IMR-90 (cell line): ENCODE data around the gene LAP3. TPM values are rescaled to one million over a fixed set of nuclear protein-coding genes. Genes with fewer than 3 reads are reported as not detected.

Experiments used
- ATAC-seq: fragments of 200-7000 bp; cut with Tn5 transposase; 2 replicates; pipeline ENCODE4 v1.9.1; 2020; ENCODE audit warnings: low read depth, mild to moderate bottlenecking, moderate library complexity
- BruUV-seq: library from RNA; stranded (reverse); fragments of 400-500 nt; replicated peaks from 2 replicates; lab custom pipeline; 2021; lab: Mats Ljungman, UMichigan
- CTCF ChIA-PET: fragments of 300-600 bp; formaldehyde crosslinking; extraction: SDS; loops from one replicate; lab custom pipeline; 2021; ENCODE audit warnings: antibody characterized with exemption; lab: Yijun Ruan, JAX
- POLR2A ChIA-PET: fragments of 300-600 bp; sonication (Branson Sonifier 250); formaldehyde crosslinking; loops from one replicate; lab custom pipeline; 2022; ENCODE audit warnings: antibody characterized with exemption; ENCODE audit not compliant: unreplicated experiment; lab: Charles Lee
- DNase-seq: peaks from one replicate; pipeline ENCODE4 v3.0.0; 2013
- H2AFZ ChIP-seq: replicated peaks from 2 replicates; pipeline ENCODE3; 2013; ENCODE audit warnings: low read length, mild to moderate bottlenecking; ENCODE audit not compliant: poor library complexity
- H2AK5ac ChIP-seq: 2 replicates; pipeline ENCODE4 v1.6.1; 2013; ENCODE audit warnings: low read depth, low read length, inconsistent platforms
- H2AK9ac ChIP-seq: replicated peaks from 2 replicates; pipeline ENCODE3; 2013; ENCODE audit warnings: mild to moderate bottlenecking, low read depth, low read length, moderate library complexity; ENCODE audit not compliant: poor library complexity
- H2BK120ac ChIP-seq: 2 replicates; pipeline ENCODE4 v1.6.1; 2013; ENCODE audit warnings: low read depth, low read length, inconsistent platforms
- H2BK15ac ChIP-seq: 3 replicates; pipeline ENCODE4 v1.6.1; 2013; ENCODE audit warnings: low read depth, low read length, inconsistent platforms
- H2BK20ac ChIP-seq: 2 replicates; pipeline ENCODE4 v1.6.1; 2013; ENCODE audit warnings: low read depth, mild to moderate bottlenecking, inconsistent platforms, low read length, moderate library complexity
- H2BK5ac ChIP-seq: 2 replicates; pipeline ENCODE4 v1.6.1; 2013; ENCODE audit warnings: mild to moderate bottlenecking, low read depth, low read length, inconsistent platforms; ENCODE audit not compliant: poor library complexity, severe bottlenecking
- H3K14ac ChIP-seq: replicated peaks from 2 replicates; pipeline ENCODE4 v1.6.1; 2013; ENCODE audit warnings: low read depth, low read length, inconsistent platforms
- H3K18ac ChIP-seq: 2 replicates; pipeline ENCODE4 v1.6.1; 2013; ENCODE audit warnings: low read depth, low read length, control low read depth
- H3K23ac ChIP-seq: 2 replicates; pipeline ENCODE4 v1.6.1; 2013; ENCODE audit warnings: low read depth, low read length, inconsistent platforms
- H3K27ac ChIP-seq: 2 replicates; pipeline ENCODE4 v1.5.1; 2013; ENCODE audit warnings: mild to moderate bottlenecking, control low read depth, low read length; ENCODE audit not compliant: insufficient read depth
- H3K27me3 ChIP-seq: 2 replicates; pipeline ENCODE4 v1.6.1; 2013; ENCODE audit warnings: low read length; ENCODE audit not compliant: control insufficient read depth, insufficient read depth
- H3K36me3 ChIP-seq: 2 replicates; pipeline ENCODE4 v1.6.1; 2013; ENCODE audit warnings: low read length, mixed read lengths; ENCODE audit not compliant: control insufficient read depth, insufficient read depth
- H3K4ac ChIP-seq: 2 replicates; pipeline ENCODE4 v1.6.1; 2013; ENCODE audit warnings: low read depth, low read length, inconsistent platforms
- H3K4me1 ChIP-seq: 2 replicates; pipeline ENCODE4 v1.6.1; 2013; ENCODE audit warnings: low read length, mixed read lengths; ENCODE audit not compliant: control insufficient read depth, insufficient read depth
- H3K4me2 ChIP-seq: 2 replicates; pipeline ENCODE4 v1.6.1; 2013; ENCODE audit warnings: low read depth, mild to moderate bottlenecking, control low read depth, low read length, moderate library complexity
- H3K4me3 ChIP-seq: 2 replicates; pipeline ENCODE4 v1.5.1; 2013; ENCODE audit warnings: low read depth, mild to moderate bottlenecking, control low read depth, low read length, moderate library complexity; ENCODE audit not compliant: insufficient read depth
- H3K56ac ChIP-seq: 2 replicates; pipeline ENCODE4 v1.6.1; 2013; ENCODE audit warnings: low read length, inconsistent platforms; ENCODE audit not compliant: insufficient read depth; ENCODE audit errors: extremely low read depth
- H3K79me1 ChIP-seq, 2 experiments: 2 replicates each; pipeline ENCODE4 v1.6.1; 2013; ENCODE audit warnings: low read length in 2 of 2, inconsistent platforms in 1 of 2, low read depth in 1 of 2
- H3K9ac ChIP-seq: 2 replicates; pipeline ENCODE4 v1.6.1; 2013; ENCODE audit warnings: low read depth, low read length, control low read depth
- H3K9me1 ChIP-seq: 2 replicates; pipeline ENCODE4 v1.6.1; 2013; ENCODE audit warnings: low read length, inconsistent platforms; ENCODE audit not compliant: insufficient read depth
- H3K9me3 ChIP-seq: 2 replicates; pipeline ENCODE4 v1.6.1; 2013; ENCODE audit warnings: low read length; ENCODE audit not compliant: control insufficient read depth, insufficient read depth
- H4K20me1 ChIP-seq: 2 replicates; pipeline ENCODE4 v1.6.1; 2013; ENCODE audit warnings: low read length, inconsistent platforms; ENCODE audit not compliant: insufficient read depth
- H4K5ac ChIP-seq: 2 replicates; pipeline ENCODE4 v1.6.1; 2013; ENCODE audit warnings: mild to moderate bottlenecking, low read depth, low read length, control low read depth
- H4K8ac ChIP-seq, 2 experiments: 2 replicates each; pipeline ENCODE4 v1.6.1; 2013; ENCODE audit warnings: low read depth in 2 of 2, low read length in 2 of 2, control low read depth in 1 of 2, inconsistent platforms in 1 of 2
- H4K91ac ChIP-seq: 2 replicates; pipeline ENCODE4 v1.6.1; 2013; ENCODE audit warnings: low read depth, low read length, inconsistent platforms; ENCODE audit not compliant: insufficient read depth
- BHLHE40 ChIP-seq: fragments of 150-350 bp; IDR thresholded peaks from 2 replicates; pipeline ENCODE4 v1.6.1; 2016; ENCODE audit warnings: mild to moderate bottlenecking, low read depth, low read length
- CEBPB ChIP-seq: IDR thresholded peaks from 2 replicates; pipeline ENCODE4 v1.6.1; 2012; ENCODE audit warnings: low read depth, low read length, improper control_type of control experiment
- CHD1 ChIP-seq: IDR thresholded peaks from 2 replicates; pipeline ENCODE4 v1.6.1; 2012; ENCODE audit warnings: low read depth, low read length, improper control_type of control experiment
- CTCF ChIP-seq: conservative IDR thresholded peaks from 2 replicates; pipeline ENCODE4 v1.5.1; 2012; ENCODE audit warnings: mild to moderate bottlenecking, low read depth, low read length, improper control_type of control experiment
- FOS ChIP-seq: fragments of 150-350 bp; IDR thresholded peaks from 2 replicates; pipeline ENCODE4 v1.6.1; 2016; ENCODE audit warnings: low read depth, low read length
- MAFK ChIP-seq: IDR thresholded peaks from 2 replicates; pipeline ENCODE4 v1.6.1; 2012; ENCODE audit warnings: low read depth, low read length, improper control_type of control experiment
- MAZ ChIP-seq: IDR thresholded peaks from 2 replicates; pipeline ENCODE4 v1.6.1; 2012; ENCODE audit warnings: low read depth, mild to moderate bottlenecking, low read length, improper control_type of control experiment, moderate library complexity, borderline replicate concordance
- MXI1 ChIP-seq: IDR thresholded peaks from 2 replicates; pipeline ENCODE4 v1.6.1; 2012; ENCODE audit warnings: low read depth, mild to moderate bottlenecking, low read length, moderate library complexity, borderline replicate concordance
- NFE2L2 ChIP-seq: fragments of 150-350 bp; IDR thresholded peaks from 2 replicates; pipeline ENCODE4 v1.6.1; 2016; ENCODE audit warnings: low read depth, mild to moderate bottlenecking, low read length
- POLR2A ChIP-seq: IDR thresholded peaks from 2 replicates; pipeline ENCODE4 v1.6.1; 2012; ENCODE audit warnings: mild to moderate bottlenecking, low read depth, low read length
- RAD21 ChIP-seq: IDR thresholded peaks from 2 replicates; pipeline ENCODE4 v1.6.1; 2012; ENCODE audit warnings: low read length, improper control_type of control experiment
- RCOR1 ChIP-seq: IDR thresholded peaks from 2 replicates; pipeline ENCODE4 v1.6.1; 2012; ENCODE audit warnings: mild to moderate bottlenecking, low read length, improper control_type of control experiment; ENCODE audit not compliant: insufficient replicate concordance
- RFX5 ChIP-seq: IDR thresholded peaks from 2 replicates; pipeline ENCODE4 v1.8.0; 2012; ENCODE audit warnings: low read depth, mild to moderate bottlenecking, low read length, moderate library complexity
- SMC3 ChIP-seq: fragments of 150-350 bp; IDR thresholded peaks from 2 replicates; pipeline ENCODE4 v1.6.1; 2016; ENCODE audit warnings: low read depth, mild to moderate bottlenecking, antibody characterized with exemption, low read length, moderate library complexity
- USF2 ChIP-seq: fragments of 150-350 bp; IDR thresholded peaks from 2 replicates; pipeline ENCODE4 v1.6.1; 2017; ENCODE audit warnings: mild to moderate bottlenecking, antibody characterized with exemption, low read length, low read depth
- WGBS, 2 experiments: methylation state at CpG; one replicate each; pipeline versions ENCODE4 v1.1.5 to v1.1.7; 2013; ENCODE audit warnings: missing lambda C conversion rate in 2 of 2; ENCODE audit not compliant: insufficient read length in 1 of 2; ENCODE audit errors: extremely low coverage in 2 of 2; 5-methylcytosine and 5-hydroxymethylcytosine counted together
- dilution Hi-C: fragments of 300-500 bp; cut with HindIII; formaldehyde crosslinking; loops from one replicate; pipeline ENCODE4 v1.14.3; 2018; ENCODE audit warnings: low sequenced_read_pairs; ENCODE audit not compliant: unreplicated experiment
- in situ Hi-C: fragments of 300-500 bp; cut with MboI; formaldehyde crosslinking; loops from 3 replicates; pipeline ENCODE4 v1.14.3; 2019; ENCODE audit warnings: low sequenced_read_pairs, inconsistent platforms, mixed read lengths
- intact Hi-C: fragments of 100-400 bp; cut with micrococcal nuclease; formaldehyde crosslinking; loops from 2 replicates; pipeline ENCODE4 v1.10.0; 2022
- polyA plus RNA-seq, 3 experiments: library from polyadenylated mRNA; depleted of rRNA; stranded (reverse); fragments of >200 nt; gene quantifications; 2 replicates each; pipeline ENCODE4 v1.2.3, GENCODE V29; 2012; ENCODE audit warnings: low replicate concordance in 1 of 3
- total RNA-seq: library from RNA; depleted of rRNA; stranded (reverse); fragments of >200 nt; gene quantifications from 2 replicates; pipeline ENCODE4 v1.2.3, GENCODE V29; 2012
- TF ChIP-seq, protein P1 (sequence below): fragments of 150-350 bp; IDR thresholded peaks from 2 replicates; pipeline ENCODE4 v1.6.1; 2016; ENCODE audit warnings: low read depth, mild to moderate bottlenecking, low read length, moderate library complexity, borderline replicate concordance

LAP3 gene
- total and polyA plus RNA-seq, 2 of the 4 experiments (the other 2 are of a cell fraction): 57.9 to 91.6 TPM

GRCh38 chr4:17544205-17544604 lies 32.8 kb upstream of the LAP3 start:
- H3K36me3 ChIP-seq: no peaks in the 10 kb centered on the region
- H2AK9ac ChIP-seq: no peak overlapping the region
- H2BK20ac ChIP-seq: no peak overlapping the region
- no peak overlapping the region for H2BK5ac ChIP-seq
- no TSS peak for BruUV-seq
- H4K8ac ChIP-seq: no peak overlapping the region
- dilution Hi-C loops (no loop called here), intact Hi-C loops (no loop called here), in situ Hi-C loops (no loop called here)
- H3K56ac ChIP-seq: no peak overlapping the region
- H3K9me1 ChIP-seq: no peaks in the 10 kb centered on the region
- H3K23ac ChIP-seq: no peak overlapping the region
- H3K79me1 ChIP-seq: no peaks in the 10 kb centered on the region
- CTCF ChIA-PET: no interaction called here
- no peak overlapping the region for H3K4me3 ChIP-seq
- H2BK120ac ChIP-seq: no peak overlapping the region
- no peaks in the 10 kb centered on the region for H4K20me1 ChIP-seq
- H3K9ac ChIP-seq: peak overlapping the region; percentile 37; the same call in 1 of the 2 replicates
- H3K14ac ChIP-seq: no peak overlapping the region; the same call in 1 of the 2 replicates
- H4K5ac ChIP-seq: no peak overlapping the region
- DNase-seq (no peak), ATAC-seq (no peak; the same call in 1 of the 2 replicates)
- no peak overlapping the region for H3K27ac ChIP-seq
- WGBS, 2 experiments: 14% methylated on average over 1 of the region's 6 CpGs; no CpG with 5 or more reads in 1 of the 2 experiments
- no peak overlapping the region for H4K91ac ChIP-seq
- no peak for TF ChIP-seq SMC3
- no peak for TF ChIP-seq MAZ
- TF ChIP-seq POLR2A: no peak
- TF ChIP-seq, protein P1, sequence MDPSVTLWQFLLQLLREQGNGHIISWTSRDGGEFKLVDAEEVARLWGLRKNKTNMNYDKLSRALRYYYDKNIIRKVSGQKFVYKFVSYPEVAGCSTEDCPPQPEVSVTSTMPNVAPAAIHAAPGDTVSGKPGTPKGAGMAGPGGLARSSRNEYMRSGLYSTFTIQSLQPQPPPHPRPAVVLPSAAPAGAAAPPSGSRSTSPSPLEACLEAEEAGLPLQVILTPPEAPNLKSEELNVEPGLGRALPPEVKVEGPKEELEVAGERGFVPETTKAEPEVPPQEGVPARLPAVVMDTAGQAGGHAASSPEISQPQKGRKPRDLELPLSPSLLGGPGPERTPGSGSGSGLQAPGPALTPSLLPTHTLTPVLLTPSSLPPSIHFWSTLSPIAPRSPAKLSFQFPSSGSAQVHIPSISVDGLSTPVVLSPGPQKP: no peak
- TF ChIP-seq MAFK: no peak
- no peak for TF ChIP-seq NFE2L2
- no peak for TF ChIP-seq RAD21
- TF ChIP-seq CEBPB: no peak
- TF ChIP-seq MXI1: no peak
- no peak for TF ChIP-seq USF2
- TF ChIP-seq CHD1: no peak
- TF ChIP-seq RCOR1: no peak
- TF ChIP-seq CTCF: no peak
- no peak for TF ChIP-seq RFX5
- no peak for TF ChIP-seq BHLHE40
- TF ChIP-seq FOS: no peak
- no peak overlapping the region for H3K4ac ChIP-seq
- peak overlapping the region; percentile 61 for H2AFZ ChIP-seq
- no peak overlapping the region for H2AK5ac ChIP-seq
- H3K9me3 ChIP-seq: no peaks in the 10 kb centered on the region
- H3K18ac ChIP-seq: no peak overlapping the region
- no peak overlapping the region; the same call in 1 of the 2 replicates for H3K4me2 ChIP-seq
- no peak overlapping the region for H2BK15ac ChIP-seq
- POLR2A ChIA-PET: no interaction called here
- H3K4me1 ChIP-seq: peaks cover 1% of the 10 kb centered on the region; the same call in 1 of the 2 replicates
- H3K27me3 ChIP-seq: no peaks in the 10 kb centered on the region; the same call in 1 of the 2 replicates
